GM18508 (cell line): ENCODE results near the gene SCYL1.

Experiments used
- ATAC-seq: cut with Tn5 transposase; IDR thresholded peaks from one replicate; pipeline ENCODE4 v1.9.1; 2021; ENCODE audit warnings: moderate number of reproducible peaks; ENCODE audit not compliant: insufficient read depth, unreplicated experiment

The SCYL1 gene

GRCh38 chr11:65578667-65579066, 53.8 kb downstream of the SCYL1 start:
- no peak for ATAC-seq

GRCh38 chr11:65579291-65579690, 54.4 kb downstream of the SCYL1 start:
- ATAC-seq = no peak

- no peak for ATAC-seq
Observed at GRCh38 chr11:65580031-65580692, 55.3 kb downstream of the SCYL1 start.

GRCh38 chr11:65580756-65581155, 55.9 kb downstream of the SCYL1 start:
- ATAC-seq = no peak

GRCh38 chr11:65581928-65582327, 57.0 kb downstream of the SCYL1 start:
- ATAC-seq = no peak

GRCh38 chr11:65583589-65583988, 58.7 kb downstream of the SCYL1 start:
- no peak for ATAC-seq

GRCh38 chr11:65584106-65584505, 59.2 kb downstream of the SCYL1 start:
- ATAC-seq = no peak

GRCh38 chr11:65584723-65585171, 59.9 kb downstream of the SCYL1 start:
- ATAC-seq = no peak

GRCh38 chr11:65585396-65586246, 60.7 kb downstream of the SCYL1 start:
- no peak for ATAC-seq

GRCh38 chr11:65586247-65586630, 61.4 kb downstream of the SCYL1 start:
- ATAC-seq = no peak

GRCh38 chr11:65586676-65587075, 61.8 kb downstream of the SCYL1 start:
- ATAC-seq = no peak
